GM21423 (cell line): ENCODE data around the gene MTCL1.

Source experiments
- ATAC-seq: cut with Tn5 transposase; IDR thresholded peaks from one replicate; pipeline ENCODE4 v1.9.1; 2021; ENCODE audit warnings: mild to moderate bottlenecking, moderate library complexity; ENCODE audit not compliant: unreplicated experiment

MTCL1 gene

DNA sequence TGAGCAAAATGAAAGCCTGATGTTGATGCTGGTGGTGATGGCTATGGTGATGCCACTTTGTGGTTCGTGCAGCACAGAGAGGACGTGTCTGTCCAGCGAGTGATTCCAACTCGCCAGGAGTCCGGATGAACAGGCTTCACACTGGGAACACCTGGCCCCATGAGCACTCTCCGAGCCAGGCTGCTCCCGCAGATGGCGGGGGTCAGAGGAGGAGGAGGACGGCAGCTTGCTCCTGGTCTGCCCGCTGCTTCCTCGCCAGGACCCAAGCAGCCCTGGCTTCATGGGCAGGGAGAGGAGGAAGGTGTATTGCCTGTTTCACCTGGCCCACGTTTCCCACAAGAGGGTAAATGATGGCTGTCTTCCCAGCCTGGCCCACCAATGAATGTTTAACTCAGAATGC lies 121.6 kb downstream of the MTCL1 start:
- no peak for ATAC-seq

DNA sequence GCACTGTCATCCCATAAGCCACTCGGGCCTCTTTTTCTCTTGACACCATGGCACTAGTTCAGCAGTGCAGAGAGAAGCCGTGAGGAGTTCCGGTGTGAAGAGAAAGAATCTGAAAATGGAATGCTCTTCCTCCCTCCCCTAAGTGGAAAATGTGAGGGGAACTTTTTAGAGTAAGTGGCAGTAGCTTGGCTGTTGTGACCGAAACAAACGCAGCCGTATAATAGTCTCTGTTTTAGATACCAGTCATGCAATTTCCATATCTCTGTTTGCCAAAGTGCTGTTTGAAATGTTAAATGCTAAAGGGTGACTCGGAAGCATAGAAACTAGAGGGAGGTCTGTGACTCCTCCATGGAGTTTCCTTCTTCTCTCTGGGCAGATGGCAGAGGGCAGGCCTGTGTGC lies 122.9 kb downstream of the MTCL1 start:
- no peak for ATAC-seq

DNA sequence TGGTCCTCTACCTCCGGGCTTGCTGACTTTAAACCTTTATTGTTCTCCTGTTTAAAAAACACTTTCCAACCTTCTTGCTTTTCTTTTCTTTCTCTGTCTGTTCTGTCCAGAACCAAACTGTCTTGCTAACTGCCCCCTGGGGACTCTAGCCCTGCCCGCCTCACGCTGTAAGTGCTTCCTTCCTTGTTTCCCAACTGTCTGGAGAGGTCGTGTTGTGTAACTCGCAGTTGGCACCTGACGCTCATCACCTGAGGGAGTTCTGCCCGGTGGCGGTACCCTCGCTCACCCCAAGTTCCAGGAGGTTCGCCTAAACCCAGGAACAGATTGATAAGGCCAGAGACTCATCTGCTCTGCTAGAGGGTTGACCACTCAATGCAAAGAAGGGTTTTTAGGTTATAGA lies 123.4 kb downstream of the MTCL1 start:
- ATAC-seq, result no peak

DNA sequence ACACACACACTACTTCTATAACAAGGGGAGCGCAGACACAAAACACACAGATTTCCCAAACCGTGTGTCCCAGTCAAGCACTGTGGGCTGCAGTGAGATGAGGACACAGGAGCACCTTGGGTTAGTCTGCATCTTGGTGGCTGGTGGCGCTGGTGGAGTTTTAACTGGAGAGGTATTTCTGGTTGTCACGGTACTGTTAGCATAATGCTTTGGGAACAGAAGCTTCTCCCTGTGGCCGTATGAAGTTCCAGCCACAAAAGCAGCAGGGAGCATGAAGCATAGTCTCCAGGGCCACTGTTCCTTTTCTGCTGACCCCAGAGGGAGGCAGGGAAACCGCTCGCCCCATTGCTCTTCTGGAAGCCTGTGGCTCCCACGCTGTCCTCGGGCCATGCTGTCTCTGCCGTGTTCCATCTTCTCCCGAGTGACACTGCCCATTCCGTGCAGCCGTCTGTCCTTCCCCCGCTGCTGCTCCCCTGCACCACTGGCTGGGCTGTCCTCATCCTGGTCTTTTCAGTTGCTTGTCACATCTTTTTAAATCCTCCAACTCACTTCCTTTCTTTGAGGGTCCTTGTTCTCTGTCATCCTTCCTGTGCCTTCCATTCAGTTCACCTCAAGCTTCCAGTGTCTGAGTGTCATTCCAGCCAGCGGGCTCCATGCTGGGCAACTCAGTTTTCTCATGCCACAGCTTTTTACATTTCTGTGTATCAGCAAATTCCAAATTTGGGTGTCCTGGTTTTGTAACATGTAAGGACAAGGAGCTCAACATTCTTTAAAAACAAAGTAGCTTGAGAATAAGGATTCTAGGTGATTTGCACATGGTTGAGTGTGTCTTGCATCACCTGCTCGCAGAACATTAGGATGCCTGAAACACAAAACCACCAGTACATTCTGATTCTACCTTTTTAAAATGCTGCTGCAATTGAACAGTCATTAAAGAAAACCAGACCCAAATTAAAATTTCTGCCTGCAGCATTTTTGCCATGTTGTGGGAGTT lies 125.0 kb downstream of the MTCL1 start:
- ATAC-seq, result no peak

DNA sequence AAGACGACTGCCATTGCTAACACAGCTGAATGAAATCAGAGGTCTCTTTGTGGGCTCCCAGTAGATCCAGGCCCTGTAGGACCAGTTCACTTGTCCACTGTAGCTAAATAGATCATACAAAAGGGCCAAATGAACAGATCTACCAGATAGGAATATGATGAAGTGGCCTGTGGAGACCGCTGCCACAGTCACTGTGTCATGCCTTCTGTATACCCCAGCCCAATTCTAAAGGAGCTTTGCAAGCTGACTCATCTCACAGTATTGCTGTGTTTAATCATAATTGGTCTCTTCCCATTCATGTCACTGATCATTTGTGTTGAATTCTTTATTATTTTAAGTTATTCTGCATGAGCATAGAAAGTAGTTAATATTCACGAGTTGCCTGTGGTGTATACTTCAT lies 125.8 kb downstream of the MTCL1 start:
- no peak for ATAC-seq

DNA sequence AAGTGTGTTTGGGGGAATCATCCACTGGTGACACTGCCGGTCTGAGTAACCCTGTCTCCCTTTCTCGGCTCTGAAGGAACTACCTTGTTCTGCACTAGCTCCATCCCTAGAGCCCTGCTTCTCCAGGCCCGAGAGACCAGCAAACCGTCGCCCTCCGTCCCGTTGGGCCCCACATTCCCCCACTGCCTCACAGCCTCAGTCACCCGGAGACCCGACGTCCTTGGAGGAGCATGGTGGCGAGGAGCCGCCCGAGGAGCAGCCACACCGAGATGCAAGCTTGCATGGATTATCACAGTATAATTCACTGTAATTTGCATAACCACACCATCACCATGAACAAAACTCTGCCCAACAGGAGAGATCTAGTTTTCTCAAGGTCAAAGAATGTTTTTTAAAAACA lies 126.2 kb downstream of the MTCL1 start:
- ATAC-seq, result no peak

DNA sequence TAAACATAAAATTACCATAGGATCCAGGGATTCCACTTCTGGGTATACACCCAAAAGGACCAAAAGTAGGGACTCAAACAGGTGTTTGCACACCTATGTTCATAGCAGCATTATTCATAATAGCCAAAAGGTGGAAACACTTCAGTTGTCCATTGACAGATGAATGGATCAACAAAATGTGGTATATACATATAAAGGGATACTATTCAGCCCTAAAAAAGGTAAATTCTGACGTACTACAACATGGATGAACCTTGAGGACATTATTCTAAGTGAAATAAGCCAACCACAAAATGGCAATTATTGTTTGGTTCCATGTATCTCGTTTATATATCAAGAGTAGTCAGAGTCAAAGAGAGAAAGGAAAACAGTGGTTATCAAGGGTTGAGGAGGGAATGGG lies 128.1 kb downstream of the MTCL1 start:
- no peak for ATAC-seq

DNA sequence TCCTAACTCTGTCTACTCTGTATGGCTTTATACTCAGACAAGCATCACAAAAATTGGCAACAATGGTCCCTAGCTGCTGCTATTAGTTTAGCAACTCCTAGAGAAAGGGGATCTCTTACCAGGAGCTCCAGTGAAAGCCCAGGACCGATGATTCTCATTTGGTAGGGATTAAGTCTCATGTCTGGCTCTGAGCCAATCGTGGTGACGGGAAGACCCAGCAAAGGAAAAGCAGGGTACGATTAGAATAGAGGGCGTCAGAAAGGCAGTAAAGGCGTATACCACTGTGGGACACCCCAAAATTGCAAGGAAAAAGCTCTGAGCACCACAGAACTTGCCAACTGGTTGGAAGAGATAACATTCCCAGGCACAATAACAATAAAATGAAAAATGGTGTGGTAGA lies 129.5 kb downstream of the MTCL1 start:
- ATAC-seq, result no peak

DNA sequence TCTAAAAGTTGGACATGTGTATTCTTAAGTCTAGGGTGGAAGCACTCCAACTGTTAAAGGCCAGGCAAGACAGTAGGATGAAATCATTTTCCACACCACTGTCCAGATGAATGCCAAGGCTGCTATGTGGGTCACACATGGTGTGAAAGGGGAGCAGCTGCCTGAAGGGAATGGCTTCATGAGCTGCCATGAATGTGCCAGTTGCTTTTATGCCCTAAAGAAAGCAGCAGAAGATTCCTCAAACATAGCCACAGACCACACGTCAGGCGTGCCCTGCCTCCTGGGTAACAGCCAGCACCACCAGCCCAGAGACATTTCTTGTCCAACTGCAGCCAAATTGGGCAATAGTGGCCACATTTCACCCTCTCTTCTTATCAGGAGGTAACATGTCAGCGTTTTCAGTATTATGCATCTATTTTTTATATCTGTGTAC lies 130.2 kb downstream of the MTCL1 start:
- no peak for ATAC-seq

DNA sequence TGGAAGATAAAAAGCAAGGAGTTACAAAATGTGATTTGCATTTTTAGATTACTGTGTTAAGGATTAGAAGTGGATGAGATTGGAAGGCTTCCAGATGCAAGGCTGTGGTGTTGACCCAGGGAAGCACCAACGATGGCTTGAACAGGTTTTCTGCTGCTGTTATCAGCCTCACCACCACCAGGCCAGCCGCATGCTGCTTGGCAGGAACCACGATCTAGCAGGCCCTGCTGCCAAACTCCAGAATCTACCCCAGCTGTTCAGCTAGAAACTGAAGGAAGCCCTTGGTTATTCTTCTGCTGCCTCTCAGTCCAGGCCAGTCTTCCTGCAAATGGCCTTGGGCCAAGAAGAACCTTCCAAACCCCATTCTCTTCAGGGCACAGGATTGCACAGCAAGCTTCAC lies 133.9 kb downstream of the MTCL1 start:
- no peak for ATAC-seq

DNA sequence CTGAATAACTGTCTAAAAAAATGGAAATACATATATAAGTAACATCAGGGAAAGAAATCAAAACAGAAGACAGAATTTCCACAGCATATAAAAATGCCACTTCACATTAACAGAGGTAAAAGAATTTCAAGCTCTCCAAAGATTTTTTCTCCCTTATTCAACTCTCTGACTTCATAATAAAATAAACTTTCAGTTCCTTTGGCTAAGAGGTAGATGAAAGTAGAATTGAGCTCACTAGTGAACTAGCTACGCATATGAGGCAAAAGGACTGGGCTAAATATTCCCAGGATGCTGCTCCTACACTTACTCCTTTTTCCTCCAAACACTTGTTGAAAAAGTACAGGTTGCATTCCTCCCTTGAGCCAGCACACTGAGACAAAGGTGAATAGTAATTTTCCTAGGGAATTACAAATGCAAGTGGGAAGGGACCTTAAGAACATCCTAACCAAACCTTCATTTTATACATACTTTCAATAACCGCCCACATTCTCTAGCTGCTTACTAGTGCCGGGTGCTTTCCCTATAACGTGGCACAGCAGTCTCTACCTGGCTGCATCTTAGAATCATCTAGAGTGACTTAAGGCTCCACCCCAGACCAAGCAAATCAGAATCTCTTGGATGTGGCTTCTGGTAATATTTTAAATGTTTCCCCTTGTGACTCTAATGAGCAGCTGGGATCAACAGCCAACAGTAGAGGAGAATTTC lies 136.6 kb downstream of the MTCL1 start:
- no peak for ATAC-seq

DNA sequence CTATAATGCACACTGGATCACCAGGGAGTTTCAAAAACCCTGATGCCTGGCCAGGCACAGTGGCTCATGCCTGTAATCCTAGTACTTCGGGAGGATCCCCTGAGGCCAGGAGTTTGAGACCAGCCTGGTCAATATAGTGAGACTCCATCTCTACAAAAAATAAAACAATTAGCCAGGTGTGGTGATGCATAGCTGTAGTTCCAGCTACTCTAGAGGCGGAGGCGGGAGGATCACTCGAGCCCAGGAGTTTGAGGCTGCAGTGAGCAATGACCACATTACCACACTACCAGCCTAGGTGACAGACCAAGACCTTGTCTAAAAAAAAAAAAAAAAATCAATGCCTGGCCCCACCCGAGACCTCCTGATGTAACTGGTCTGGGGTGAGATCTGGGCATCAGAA lies 137.2 kb downstream of the MTCL1 start:
- no peak for ATAC-seq

DNA sequence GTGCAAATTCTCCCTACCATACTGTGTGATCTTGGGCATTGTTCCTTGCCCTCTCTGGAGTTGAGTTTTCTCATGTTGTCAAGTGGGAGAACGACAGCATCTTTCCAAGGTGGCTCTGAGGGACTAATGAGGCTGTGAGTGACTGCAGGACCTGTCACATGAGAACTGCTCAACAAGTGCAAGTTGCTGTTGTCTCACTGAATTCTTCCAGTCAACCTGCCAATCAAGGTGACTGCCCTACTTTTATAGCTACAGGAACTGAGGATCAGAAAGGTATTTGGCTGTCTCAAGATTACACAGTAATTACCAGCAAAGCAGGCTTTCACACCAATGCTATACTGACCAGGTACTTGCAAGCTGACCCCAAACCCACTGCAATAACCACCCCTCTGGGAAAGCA lies 137.6 kb downstream of the MTCL1 start:
- ATAC-seq, result no peak

DNA sequence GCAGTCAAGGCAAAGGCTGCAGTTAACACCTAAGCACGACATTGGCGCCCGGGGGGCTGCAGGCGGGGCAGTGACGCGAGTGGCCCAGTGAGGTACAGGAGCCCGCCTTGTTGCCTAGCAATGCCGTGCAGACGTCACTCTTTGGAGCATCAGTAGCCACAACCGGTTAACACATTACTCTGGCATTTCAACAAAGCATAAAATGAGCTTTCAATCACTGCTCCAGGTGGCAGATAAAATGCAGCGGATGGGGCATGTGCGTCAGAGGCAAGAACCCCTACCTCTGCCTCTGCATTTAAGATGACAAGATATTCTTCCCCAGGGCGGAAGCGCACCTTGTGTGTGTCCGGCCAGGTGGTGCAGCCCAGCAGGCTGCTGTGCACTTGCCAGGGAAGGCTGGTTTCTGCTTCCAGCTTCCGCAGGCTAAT lies 139.4 kb downstream of the MTCL1 start:
- no peak for ATAC-seq

DNA sequence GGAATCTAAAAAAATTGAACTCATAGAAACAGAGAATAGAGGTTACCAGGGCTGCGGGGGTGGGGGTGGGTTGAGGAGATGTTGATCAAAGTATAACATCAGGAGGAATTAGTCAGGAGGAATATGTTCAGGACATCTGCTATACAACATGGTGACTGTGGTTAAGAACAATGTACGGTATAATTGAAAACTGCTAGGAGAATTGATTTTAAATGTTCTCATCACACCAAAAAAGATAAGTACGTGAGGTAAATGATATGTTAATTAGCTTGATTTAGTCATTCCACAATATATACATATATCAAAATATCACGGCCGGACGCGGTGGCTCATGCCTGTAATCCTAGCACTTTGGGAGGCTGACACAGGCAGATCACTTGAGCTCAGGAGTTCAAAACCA lies 140.2 kb downstream of the MTCL1 start:
- no peak for ATAC-seq

DNA sequence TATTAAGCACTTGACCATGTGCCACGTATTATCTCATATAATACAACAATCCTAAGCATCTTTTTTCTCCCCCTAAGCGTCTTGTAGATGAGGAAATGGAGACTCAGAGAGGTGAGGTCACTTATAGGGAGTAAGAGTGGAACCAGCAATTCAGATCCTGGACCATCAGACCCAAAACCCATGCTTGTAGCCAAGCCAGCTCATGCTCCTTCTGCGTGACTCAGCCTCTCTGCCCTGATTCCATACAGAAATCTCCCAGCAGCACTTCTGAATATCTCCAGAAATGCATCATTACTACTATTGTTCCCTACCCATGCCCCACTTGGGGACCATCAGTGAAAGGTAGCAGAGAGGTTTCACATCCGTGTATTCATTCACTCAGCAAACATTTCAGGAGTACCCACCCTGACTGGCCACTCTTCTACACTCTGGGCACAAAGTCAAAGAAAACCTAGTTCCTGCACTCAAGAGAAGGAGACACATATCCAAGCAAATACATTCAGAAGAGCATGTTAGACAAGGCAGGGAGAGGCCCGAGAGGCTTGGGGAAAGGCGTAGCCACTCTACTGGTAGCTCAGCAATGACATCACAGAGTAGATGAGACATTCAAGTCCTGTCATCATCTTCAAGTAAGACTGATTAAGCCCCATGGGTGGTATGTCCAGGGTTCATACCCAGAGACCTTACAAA lies 141.9 kb downstream of the MTCL1 start:
- no peak for ATAC-seq

DNA sequence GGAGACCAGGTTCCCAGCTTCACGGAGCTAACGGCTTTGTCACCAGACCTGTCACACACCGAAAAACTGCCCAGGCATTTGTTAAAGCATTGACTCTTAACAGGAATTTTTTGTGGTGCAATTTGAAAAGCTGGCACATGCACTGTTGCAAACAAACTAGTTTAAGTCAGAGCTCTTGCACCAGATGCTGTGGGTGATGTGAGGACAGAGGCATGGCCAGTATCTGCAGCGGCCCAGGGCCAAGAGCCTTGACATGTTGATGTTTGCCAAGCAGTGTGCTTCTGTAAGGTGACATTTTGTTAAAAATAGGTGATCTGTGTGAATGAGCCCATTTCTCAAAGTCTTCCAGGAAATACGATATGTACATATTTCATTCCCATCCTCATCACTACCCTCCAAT lies 142.5 kb downstream of the MTCL1 start:
- no peak for ATAC-seq

DNA sequence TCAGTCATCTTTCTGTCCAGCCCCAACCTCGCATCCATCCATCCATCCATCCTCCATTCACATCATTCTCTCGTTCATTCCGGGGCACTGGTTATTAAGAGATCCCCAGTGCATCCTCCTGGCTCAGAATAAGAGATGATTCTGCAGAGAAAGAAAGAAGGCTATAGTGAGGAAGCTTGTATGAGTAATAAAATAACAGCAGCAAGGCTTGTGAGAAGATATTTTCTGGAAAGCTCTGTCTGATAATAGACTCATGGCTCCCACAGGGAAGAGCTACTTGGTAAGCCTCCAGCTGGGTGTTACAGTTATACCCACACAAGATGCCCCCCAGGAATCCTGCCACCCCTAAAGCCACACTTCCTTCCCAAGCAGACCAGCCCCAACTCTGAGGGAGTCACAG lies 143.2 kb downstream of the MTCL1 start:
- ATAC-seq, result no peak

DNA sequence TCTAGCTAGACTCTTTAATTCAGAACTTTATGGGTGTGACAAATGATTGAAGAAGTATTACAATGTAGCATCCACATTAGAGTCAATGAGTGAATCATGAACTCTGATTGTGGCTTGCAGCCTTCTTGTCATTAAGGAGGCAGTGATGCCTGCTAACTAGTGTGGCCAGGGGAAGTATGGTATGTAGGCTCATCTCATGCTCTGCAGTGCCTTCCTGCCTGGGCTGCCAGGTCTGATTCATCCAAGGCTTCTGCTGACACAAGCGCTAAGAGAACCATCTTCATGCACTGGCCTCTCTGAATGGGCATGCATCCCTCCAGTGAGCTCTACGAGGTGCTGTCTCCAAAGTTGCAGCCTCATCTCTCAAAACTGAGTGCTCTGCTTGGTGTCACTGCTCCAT lies 144.3 kb downstream of the MTCL1 start:
- no peak for ATAC-seq

DNA sequence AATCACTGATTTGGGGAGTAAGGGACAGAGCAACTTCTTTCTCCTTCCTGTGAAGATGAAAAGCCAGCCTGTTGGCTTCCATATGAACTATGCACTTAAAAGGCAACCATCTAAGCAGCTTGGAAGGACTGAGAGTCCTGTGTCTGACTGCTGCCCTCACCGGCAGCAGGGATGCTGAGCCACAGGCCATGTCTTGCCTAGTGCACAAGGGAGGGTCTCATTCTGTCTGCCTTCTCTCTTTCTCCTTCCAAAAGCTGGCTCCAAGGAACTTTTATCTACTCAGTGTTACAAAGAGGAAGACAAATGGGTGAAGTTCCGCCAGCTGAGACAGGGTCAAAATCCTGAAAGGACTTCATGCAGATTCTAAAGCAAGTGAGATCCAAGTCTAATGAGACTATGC lies 146.3 kb downstream of the MTCL1 start:
- ATAC-seq, result no peak

DNA sequence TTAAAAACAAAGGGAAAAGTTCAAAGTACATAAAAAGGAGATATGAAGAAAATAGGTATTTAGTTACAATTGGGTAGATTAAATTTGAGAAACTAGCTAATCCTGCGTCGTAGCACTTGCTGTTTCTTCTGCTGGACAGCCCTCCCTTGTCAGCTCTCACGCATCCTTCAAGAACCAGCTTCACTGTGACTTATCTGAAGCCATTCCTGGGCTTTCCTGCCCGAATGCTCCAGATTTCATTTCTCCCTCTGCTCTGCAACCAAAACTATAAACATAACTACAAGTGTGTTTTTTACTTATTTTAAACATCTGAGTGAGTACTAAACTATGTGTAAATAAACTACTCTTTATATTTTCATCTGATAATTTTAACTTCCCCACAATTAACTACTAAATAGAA lies 149.2 kb downstream of the MTCL1 start:
- no peak for ATAC-seq

DNA sequence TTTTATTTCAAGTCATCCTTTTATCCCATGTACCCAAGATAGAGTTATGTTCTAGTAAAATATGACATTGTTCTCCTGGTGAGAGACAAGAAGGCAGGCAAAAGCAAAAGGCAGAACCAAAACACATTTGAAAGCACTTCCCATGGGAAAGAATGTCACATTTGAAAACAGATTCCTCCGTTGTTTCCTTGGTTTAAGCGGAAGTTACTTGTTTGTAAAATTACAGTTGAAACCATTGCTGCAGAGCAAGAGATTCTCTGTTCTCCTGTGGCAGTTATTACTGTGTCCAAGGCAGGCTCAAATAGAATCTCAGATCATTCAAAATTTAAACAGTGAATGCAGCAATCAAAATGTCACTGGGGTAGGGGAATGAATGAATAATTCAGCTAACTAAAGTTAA lies 149.6 kb downstream of the MTCL1 start:
- no peak for ATAC-seq
